Stimulated activated CD8-positive, alpha-beta memory T cell treated with anti-CD3 and anti-CD28 coated beads, Interleukin-4, amount 100 ng/mL, for 24 hours (primary cell): ENCODE results near the gene NOD1.
"Not testable (repeated sequence)": the region's sequence is repeated elsewhere in the genome, so short reads cannot be mapped to it uniquely, and the experiment has no call there.

Experiments used
- DNase-seq: peaks from one replicate; pipeline ENCODE4 v3.0.0-alpha.2; 2020; ENCODE audit warnings: low read depth

NOD1 gene

DNA sequence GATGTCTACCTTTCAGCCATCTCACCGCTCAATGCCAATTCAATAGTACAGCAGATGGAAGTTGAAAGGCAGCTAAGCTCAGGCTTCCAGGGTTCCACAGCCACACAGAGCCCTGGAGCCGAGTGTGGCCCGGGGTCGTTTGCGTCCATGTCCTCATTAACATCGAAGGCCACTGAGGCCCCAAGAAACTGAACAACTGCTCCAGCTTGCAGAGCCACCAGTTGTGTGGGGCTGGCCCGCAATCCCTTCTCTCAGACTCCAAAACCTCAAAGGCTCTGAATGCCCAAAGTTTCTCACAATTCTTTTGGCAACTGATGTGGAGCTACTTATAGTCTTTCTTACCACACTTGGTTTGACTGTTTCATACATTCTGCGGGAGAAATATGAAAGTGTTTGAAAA, 31.1 kb downstream of the NOD1 start:
- DNase-seq = no peak

- no peak for DNase-seq
Observed at GRCh38 chr7:30446266-30446665, 32.3 kb downstream of the NOD1 start.

DNA sequence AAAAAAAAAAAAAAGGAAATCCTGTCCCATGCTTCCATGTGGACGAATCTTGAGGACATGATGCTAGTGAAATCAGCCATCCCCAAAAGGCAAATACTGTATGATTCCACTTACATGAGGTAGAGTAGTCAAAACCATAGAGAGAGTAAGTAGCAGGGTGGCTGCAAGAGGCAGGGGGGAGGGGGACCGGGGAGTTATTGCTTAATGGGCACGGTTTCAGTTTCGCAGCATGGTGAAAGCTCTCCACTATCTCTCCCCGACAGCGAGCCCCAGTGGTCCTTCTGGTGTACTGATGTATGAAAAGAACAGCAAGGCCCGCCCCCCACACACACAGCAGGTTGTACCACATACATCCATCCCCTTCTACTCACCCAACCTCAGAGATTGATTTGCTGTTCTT, 32.8 kb downstream of the NOD1 start:
- DNase-seq = peak; percentile 66

DNA sequence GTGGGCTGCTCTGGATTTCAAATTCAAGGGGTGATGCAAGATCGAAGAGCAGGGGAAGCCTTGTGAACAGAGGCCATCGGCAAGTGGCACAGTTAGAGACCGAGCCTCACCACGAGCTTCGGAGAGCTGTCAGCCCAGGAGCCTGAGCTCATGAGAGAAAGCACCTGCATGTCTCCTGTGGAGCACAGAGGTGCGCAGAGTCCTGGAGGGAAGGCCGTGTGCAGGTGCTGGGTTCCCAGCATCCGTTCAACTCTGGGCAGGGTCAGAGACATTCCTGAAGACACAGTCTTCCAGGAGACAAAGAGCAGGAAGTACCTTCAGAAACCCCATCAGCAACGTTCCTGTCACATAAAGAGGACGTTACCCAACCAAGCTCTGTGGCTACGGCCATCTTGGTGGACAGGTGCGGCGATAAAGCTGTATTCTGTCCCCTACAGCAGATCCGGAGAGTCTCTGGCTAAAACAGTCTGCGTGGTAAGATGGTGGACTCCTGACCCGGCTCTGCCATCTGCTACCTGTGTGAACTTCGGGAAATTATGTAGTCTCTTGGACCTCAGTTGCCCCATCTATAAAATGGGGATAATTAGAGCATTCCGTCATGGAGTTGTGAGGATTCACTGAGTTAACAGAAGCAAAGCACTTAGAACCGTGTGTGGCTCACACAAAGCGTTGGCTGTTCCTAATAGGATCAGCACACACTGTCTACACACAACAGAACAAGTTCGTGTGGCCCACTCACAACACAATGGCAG, 40.6 kb downstream of the NOD1 start:
- no peak for DNase-seq

DNA sequence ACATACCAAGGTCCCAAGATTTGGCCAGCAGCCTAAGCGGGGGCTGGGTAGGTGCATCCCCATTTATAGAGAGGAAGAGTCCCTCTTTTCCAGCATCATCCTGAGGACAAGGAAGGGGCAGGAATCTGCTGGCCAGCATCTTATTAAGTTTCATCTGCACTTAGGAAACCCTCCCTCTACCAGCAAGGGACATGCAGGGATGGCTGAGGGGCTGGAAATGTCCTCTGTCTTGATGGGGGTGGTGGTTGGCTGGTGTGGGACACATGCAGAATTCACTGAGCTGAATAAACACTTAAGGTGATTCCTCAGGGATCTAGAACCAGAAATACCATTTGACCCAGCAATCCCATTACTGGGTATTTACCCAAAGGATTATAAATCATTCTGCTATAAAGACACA, 42.1 kb downstream of the NOD1 start:
- no peak for DNase-seq

DNA sequence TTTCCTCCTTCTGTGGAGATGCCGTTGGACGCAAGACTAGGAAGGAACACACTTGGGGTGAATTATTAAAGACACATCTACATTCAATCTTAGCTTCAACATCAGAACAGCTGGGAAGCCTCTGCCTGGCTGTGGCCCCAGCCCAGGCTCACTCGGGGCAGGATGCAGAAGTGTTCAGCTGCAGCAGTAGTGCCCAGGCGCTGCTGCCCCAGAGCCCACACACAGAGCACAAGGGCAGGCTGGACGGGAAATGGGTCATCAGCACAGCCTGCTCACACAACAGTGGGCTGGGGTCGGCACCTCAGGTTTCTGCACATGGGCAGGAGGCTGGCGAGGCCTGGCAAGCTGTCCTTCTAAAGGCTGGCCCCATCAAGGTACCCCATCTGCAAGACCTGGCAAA, 42.5 kb downstream of the NOD1 start:
- DNase-seq = no peak

- DNase-seq = no peak
Observed at GRCh38 chr7:30434140-30434799, 44.3 kb downstream of the NOD1 start.

DNA sequence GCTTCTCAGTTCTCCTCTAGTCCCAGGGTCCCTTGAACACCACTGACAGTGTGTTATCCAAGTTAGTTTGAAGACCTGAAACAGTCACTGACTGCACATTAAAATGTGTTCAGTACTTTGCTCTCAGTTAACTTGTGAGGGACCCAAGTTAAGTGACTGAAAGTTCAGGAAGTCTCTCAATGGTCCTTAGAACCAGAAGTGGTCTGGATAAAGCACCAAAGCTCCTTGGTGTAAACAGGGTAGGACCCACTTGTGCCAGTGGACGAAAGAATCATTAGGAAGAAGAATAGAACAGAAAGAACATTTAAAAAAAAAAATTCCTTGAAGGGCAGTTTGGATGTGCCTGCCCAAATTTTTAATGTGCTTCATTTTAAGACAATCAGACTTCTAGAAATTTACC, 45.1 kb downstream of the NOD1 start:
- DNase-seq = no peak

- no peak for DNase-seq
Observed at GRCh38 chr7:30433082-30433481, 45.5 kb downstream of the NOD1 start.

DNA sequence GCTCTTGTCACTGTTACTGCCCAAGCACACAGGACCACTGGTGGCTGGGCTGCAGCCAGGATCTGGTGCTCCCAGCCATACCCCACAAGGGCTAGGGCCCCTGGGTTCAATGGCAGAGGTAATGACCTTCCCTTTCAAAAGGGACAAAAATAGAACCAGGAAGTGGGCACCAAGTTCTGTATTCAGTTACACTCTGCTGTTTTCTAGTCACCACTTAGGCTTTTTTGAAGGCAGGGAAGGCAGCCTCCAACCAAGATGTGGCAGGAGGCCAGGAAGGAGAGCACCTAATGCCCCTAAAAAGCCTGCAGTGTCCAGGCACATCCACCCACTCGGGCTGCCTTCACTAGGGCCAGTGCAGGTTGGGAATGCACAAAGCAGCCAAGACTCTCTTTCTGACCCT, 47.8 kb downstream of the NOD1 start:
- no peak for DNase-seq

DNA sequence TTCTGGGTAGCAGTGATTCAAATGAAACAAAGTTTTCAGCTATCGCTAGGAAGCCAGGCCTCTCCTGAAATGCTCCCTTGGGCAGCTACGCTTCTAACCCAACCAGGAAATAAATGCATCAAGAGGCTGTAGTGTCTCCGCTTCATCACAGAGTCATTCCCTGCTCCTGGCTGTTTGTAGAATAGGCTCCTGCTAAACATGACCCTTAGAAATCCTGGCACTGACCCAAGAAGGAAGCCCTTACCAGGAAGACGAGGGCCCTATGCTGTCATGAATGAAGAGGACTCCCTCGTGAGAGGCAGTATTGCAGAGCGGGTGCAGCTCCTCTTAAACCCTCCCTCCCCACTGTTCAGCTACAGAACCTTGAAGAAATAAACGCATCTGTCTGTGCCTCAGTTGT, 48.3 kb downstream of the NOD1 start:
- no peak for DNase-seq

DNA sequence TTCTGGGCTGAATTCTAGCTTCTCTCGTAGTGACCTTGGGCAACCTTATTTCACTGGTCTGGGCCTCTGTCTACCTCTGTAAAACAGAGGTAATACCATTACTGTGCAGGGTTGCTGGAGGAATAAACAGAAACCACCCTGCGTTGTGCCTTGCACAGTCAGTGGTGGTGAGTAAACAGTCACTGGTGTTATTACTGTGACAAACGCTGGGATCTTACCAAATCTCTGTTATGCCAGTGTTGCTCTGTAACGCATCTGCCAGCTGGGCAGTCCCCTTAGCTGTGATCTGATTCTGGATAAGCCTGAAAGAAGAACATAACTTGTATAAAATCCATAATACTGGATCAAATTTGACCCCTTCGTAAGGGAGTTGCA, 49.4 kb downstream of the NOD1 start:
- no peak for DNase-seq

DNA sequence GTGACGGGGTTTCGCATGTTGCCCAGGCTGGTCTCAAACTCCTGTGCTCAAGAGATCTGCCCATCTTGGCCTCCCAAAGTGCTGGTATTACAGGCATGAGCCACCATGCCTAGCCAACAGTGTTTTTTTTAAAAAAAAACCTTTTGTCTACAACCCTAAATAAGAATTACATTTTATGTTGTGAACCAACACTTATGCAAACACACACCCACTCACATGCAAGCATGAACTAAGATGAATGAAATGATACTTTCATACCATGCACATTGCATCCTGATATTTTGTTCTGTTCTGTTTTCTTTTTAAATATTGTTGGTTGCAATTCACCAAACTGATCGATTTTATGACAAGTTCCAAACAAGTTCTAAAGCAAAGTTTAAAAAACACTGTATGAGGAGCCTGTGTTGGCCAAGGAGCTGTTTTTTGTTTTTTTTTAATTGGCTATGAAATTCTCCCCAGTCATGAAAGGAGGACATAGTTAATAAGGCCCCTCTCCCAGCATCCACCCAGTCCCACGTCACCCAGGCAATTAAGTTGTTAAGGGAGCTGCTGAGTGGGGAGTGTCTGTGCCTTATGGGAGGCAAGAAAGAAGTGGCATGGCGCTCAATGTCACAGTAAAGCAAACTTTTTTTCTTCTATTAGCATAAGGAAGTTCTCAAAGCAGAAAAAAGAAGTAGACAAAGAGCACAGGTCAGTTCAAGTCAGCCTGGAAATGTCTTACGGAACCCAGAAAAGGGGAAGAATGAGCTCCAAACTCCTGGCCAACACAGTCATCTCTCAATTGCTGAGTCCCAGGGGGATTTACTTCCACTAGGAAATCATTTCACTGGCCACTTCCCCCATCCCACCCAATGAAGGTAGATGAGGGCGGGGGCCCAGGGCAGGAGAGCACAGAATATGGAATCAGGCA, 50.1 kb downstream of the NOD1 start:
- DNase-seq = no peak

DNA sequence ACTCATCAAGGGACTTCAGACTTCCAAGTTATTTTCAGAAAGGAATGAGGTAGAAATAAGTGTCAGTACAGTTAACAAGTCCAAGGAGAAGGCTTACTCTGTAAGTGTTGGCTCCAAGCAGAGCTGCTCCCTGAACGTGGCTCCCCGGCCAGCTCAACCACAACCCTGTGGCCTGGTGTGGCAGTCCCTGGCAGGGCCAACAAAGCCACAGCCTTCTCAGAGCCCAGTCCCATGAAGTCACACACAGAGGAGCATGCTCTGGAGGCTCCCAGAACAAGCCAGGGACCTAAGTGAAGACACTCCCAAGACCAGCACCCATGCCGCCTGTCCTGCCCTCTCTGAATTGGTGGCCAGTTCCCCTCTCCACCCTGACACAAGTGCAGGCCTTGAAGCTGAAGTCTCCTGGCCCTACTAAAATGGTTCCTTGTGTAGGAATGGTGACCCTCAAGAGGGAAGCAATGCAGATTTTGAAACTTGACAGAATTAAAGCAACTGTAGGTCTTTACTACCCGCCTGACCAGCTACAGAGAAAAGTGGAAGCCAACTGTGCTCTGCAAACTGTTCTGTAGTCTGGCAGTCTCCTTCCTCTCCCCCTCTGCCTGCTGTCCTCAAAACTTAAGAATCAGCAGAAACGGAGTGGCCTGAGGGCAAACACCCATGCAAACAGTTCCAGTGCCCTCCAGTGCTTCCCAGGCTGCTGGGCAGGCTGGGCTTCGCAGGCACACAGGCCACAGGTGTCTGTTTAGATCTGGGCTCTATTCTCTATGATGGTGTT, 51.1 kb downstream of the NOD1 start:
- DNase-seq = no peak

- no peak for DNase-seq
Observed at GRCh38 chr7:30424506-30424905, 54.1 kb downstream of the NOD1 start.

DNA sequence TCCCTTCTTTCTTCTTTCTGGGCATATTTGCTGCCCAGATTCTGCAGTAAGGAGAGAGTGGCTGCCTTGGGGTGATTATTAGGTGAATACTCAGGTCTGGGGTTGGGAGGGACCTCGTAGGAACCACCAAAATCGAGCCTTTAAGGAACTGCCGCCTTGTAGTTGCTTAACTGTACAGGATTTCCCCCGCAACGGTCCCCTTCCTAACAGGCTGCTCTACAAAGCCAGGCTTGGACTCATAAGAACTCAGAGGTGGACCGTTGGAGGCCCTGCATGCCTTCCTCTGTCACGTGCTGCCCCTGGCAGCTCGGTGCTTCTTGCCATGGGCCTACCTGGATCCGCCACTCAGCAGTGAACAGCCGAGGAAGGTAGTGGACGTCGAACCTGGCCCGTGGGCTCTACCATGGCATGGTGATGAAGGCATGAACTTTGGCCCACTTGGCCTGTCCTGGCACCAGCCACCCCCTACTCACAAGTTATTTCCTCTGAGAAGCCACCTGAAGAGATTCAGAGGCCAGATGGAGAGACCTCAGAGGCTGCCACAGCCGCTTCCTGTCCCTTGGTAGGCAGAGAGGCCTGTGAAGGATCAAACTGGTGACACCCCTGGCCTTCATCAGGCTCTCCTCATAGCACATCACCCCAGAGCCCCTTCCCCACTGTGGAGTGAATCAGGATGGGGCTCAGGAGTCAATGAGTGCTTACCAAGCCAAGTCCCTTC, 54.6 kb downstream of the NOD1 start:
- no peak for DNase-seq

DNA sequence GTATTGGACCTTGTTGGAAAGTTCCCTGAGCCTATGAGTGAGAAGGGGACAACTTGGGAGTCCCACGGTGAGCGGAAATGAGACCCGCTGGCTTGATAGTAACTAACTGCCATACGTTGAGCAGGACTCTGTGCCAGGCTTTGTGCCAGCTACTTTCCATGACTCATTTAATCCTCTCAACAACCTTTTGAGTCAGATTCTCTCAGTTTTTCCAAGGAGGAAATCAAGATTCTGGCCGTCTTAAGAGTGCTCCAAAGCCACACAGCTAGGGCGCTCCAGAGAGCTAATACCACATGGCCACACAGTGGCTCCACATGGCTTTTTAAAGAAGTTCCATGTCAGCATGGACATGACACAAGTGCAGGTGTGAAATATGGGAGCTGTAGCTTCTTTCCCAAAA, 55.7 kb downstream of the NOD1 start:
- no peak for DNase-seq

- no peak for DNase-seq
Observed at GRCh38 chr7:30421647-30422196, 56.9 kb downstream of the NOD1 start.

DNA sequence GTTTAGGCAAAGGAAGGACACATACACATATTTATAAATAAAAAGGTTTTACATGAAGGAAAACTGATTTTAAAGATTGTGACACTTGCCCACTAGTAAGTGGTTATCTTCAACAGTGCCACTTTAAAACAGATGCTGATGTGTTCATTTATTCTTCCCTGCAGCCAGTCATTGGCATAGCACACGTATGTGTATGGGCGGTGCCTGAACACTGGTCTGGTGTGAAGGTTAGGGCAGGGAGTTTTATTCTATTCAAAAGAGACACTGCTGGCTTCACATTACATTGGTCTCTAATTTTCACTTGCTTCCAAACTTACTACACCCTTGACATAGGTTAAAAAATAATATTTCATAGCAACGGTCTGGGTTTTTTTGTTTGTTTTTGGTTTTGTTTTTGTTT, 57.9 kb downstream of the NOD1 start:
- no peak for DNase-seq

DNA sequence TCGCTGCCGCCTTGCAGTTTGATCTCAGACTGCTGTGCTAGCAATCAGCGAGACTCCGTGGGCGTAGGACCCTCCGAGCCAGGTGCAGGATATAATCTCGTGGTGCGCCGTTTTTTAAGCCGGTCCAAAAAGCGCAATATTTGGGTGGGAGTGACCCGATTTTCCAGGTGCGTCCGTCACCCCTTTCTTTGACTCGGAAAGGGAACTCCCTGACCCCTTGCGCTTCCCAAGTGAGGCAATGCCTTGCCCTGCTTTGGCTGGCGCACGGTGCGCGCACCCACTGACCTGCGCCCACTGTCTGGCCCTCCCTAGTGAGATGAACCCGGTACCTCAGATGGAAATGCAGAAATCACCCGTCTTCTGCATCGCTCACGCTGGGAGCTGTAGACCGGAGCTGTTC, 58.5 kb downstream of the NOD1 start:
- DNase-seq = not testable (repeated sequence)

DNA sequence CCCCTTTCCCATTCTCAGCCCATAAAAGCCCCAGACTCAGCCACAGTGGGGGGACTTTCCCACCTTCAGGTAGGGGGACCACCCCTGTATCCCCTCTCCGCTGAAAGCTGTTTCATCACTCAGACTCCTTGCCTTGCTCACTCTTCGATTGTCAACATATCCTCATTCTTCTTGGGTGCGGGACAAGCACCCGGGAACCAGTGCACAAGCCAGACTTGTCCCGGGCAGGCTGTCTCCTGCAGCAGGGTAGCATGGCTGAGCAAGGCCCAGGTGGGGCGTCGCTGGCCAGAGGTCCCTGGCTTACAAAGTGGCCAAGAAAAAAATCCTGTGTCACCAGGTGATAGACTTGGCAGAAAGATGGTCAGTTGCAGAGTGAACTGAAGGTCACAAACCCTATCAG, 64.7 kb downstream of the NOD1 start:
- no peak for DNase-seq
